A549 (cell line): Measurements from ENCODE around the gene RANBP9. TPM values are rescaled to one million over a fixed set of nuclear protein-coding genes. Genes with fewer than 3 reads are reported as not detected.

Source experiments
- ATAC-seq, 2 experiments: fragments of 200-7000 bp in 1 of 2; fragments of >200 bp in 1 of 2; cut with Nextera tagmentation in 1 of 2; cut with Tn5 transposase in 1 of 2; 3 replicates each; pipeline versions ENCODE4 v1.8.0 to v1.9.1; 2018 to 2020; ENCODE audit warnings: mild to moderate bottlenecking in 1 of 2, moderate library complexity in 1 of 2
- CTCF ChIA-PET: fragments of 300-600 bp; sonication (Branson Sonifier 250); formaldehyde crosslinking; extraction: SDS; loops from one replicate; lab custom pipeline; 2021; ENCODE audit warnings: antibody characterized with exemption, inconsistent platforms; lab: Yijun Ruan, JAX
- POLR2A ChIA-PET: fragments of 350-600 bp; formaldehyde crosslinking; extraction: SDS; loops from one replicate; lab custom pipeline; 2021; ENCODE audit warnings: antibody characterized with exemption, inconsistent platforms; lab: Yijun Ruan, JAX
- DNase-seq, 2 experiments: peaks; one replicate each; pipeline versions ENCODE4 v3.0.0 to v3.0.0-alpha.2; 2011 to 2016; ENCODE audit warnings: low read depth in 1 of 2, low spot score in 1 of 2
- FAIRE-seq: peaks from 2 replicates; lab custom pipeline; 2011; peaks lifted over from hg19 to GRCh38; lab: Jason Lieb, UNC
- H3K27ac ChIP-seq, 2 experiments: fragments of >200 bp; sonication (Bioruptor Twin); formaldehyde crosslinking; 3 replicates each; pipeline ENCODE4 v1.5.1; 2016 to 2017
- H3K4me1 ChIP-seq: fragments of >200 bp; sonication (Bioruptor Twin); formaldehyde crosslinking; 3 replicates; pipeline ENCODE4 v1.6.1; 2016
- H3K4me2 ChIP-seq: fragments of >200 bp; sonication (Bioruptor Twin); formaldehyde crosslinking; 3 replicates; pipeline ENCODE4 v1.6.1; 2016
- H3K4me3 ChIP-seq: fragments of >200 bp; sonication (Bioruptor Twin); formaldehyde crosslinking; 3 replicates; pipeline ENCODE4 v1.5.1; 2016
- H3K9me3 ChIP-seq: fragments of >200 bp; sonication (Bioruptor Twin); formaldehyde crosslinking; 3 replicates; pipeline ENCODE4 v1.6.1; 2016
- CBX8 ChIP-seq: fragments of 200-600 bp; sonication (generic); IDR thresholded peaks from 2 replicates; pipeline ENCODE4 v1.6.1; 2016
- CHD4 ChIP-seq: fragments of 200-600 bp; sonication (generic); IDR thresholded peaks from 2 replicates; pipeline ENCODE4 v1.6.1; 2016; ENCODE audit warnings: antibody characterized with exemption, mild to moderate bottlenecking, borderline replicate concordance
- ELK1 ChIP-seq: fragments of 150-350 bp; IDR thresholded peaks from 2 replicates; pipeline ENCODE4 v1.6.1; 2014; ENCODE audit warnings: low read depth, mild to moderate bottlenecking, low read length
- ESRRA ChIP-seq: fragments of 150-350 bp; IDR thresholded peaks from 2 replicates; pipeline ENCODE4 v1.6.1; 2014; ENCODE audit warnings: mild to moderate bottlenecking, low read length, borderline replicate concordance
- JUN ChIP-seq, 2 experiments: fragments of >200 bp; sonication (Bioruptor Twin); formaldehyde crosslinking; IDR thresholded peaks; 2 replicates in 1 of 2; 3 replicates in 1 of 2; pipeline ENCODE4 v1.6.1; 2016 to 2017
- KDM1A ChIP-seq: fragments of 200-600 bp; sonication (generic); IDR thresholded peaks from 2 replicates; pipeline ENCODE4 v1.6.1; 2016; ENCODE audit warnings: low read depth, mild to moderate bottlenecking
- MAZ ChIP-seq: fragments of 150-350 bp; IDR thresholded peaks from 2 replicates; pipeline ENCODE4 v1.6.1; 2014; ENCODE audit warnings: antibody characterized with exemption, low read depth, low read length, borderline replicate concordance
- RAD21 ChIP-seq, 2 experiments: fragments of >200 bp in 1 of 2; sonication (Bioruptor Twin) in 1 of 2; formaldehyde crosslinking in 1 of 2; IDR thresholded peaks in 1 of 2; conservative IDR thresholded peaks in 1 of 2; 2 replicates in 1 of 2; 3 replicates in 1 of 2; pipeline ENCODE4 v1.6.1; 2012 to 2018; ENCODE audit warnings: inconsistent platforms in 1 of 2
- TP53 ChIP-seq: fragments of 250-450 bp; sonication (Bioruptor Pico); IDR thresholded peaks from 2 replicates; pipeline ENCODE4 v1.5.0; 2021; ENCODE audit warnings: mild to moderate bottlenecking, moderate library complexity
- ZC3H11A ChIP-seq: fragments of 450-650 bp; IDR thresholded peaks from 2 replicates; pipeline ENCODE4 v1.6.1; 2014; ENCODE audit warnings: antibody characterized with exemption, mild to moderate bottlenecking
- ZNF302 ChIP-seq: fragments of 250-450 bp; sonication (Bioruptor Pico); IDR thresholded peaks from 2 replicates; pipeline ENCODE4 v1.9.0; 2021; ENCODE audit warnings: inconsistent platforms, mild to moderate bottlenecking, moderate library complexity
- WGBS: methylation state at CpG from one replicate; pipeline ENCODE4 v1.1.6; 2017; ENCODE audit errors: missing lambda C conversion rate; 5-methylcytosine and 5-hydroxymethylcytosine counted together
- polyA plus RNA-seq, 4 experiments: library from polyadenylated mRNA; depleted of rRNA in 3 of 4; stranded (reverse); fragments of >200 nt; fragmentation: RNase III in 1 of 4; extraction: RNeasy Plus Mini Kit Qiagen cat#74134 plus additional on column Dnase treatment in 1 of 4; gene quantifications; 2 replicates in 3 of 4; 3 replicates in 1 of 4; pipeline ENCODE4 v1.2.3, GENCODE V29; 2011 to 2017
- TF ChIP-seq, protein P1 (sequence below): fragments of 450-650 bp; IDR thresholded peaks from 2 replicates; pipeline ENCODE4 v1.6.1; 2014; ENCODE audit warnings: antibody characterized with exemption
- TF ChIP-seq, protein P2 (sequence below): fragments of 200-600 bp; sonication (generic); IDR thresholded peaks from 2 replicates; pipeline ENCODE4 v1.6.1; 2016; ENCODE audit warnings: antibody characterized with exemption, mild to moderate bottlenecking, moderate library complexity

The RANBP9 gene
- polyA plus RNA-seq, 2 of the 4 experiments (the other 2 are of a cell fraction) = 13.7 to 15.7 TPM

GRCh38 chr6:13638014-13638413 lies 73.6 kb downstream of the RANBP9 start:
- CTCF ChIA-PET = no interaction called here
- DNase-seq = no peak
- FAIRE-seq = no peak
- ATAC-seq = no peak
- H3K4me2 ChIP-seq = no peak overlapping the region
- no peak overlapping the region for H3K27ac ChIP-seq
- no peak overlapping the region for H3K4me3 ChIP-seq
- TF ChIP-seq ESRRA (no peak), ELK1 (no peak), JUN (IDR thresholded peaks at IDR 0.05) (no peak)
- TF ChIP-seq, all 56 proteins: peak for 0
- no peaks in the 10 kb centered on the region for H3K9me3 ChIP-seq
- POLR2A ChIA-PET = no interaction called here
- WGBS = 91% methylated on average over 1 of the region's 1 CpG
- H3K4me1 ChIP-seq = no peaks in the 10 kb centered on the region

- H3K9me3 ChIP-seq = no peaks in the 10 kb centered on the region
- no peak overlapping the region for H3K4me3 ChIP-seq
- ATAC-seq (no peak), FAIRE-seq (no peak), DNase-seq (no peak)
- WGBS = 92% methylated on average over 4 of the region's 4 CpGs
- ChIA-PET CTCF (interaction anchor here (1.4 kb wide), 1 partner anchor 21 kb away, joined by 3 read pairs; the partner anchor contains the start of gene NOL7), POLR2A (no interaction called here)
- no peaks in the 10 kb centered on the region for H3K4me1 ChIP-seq
- H3K4me2 ChIP-seq = no peak overlapping the region
- TF ChIP-seq, protein P1, sequence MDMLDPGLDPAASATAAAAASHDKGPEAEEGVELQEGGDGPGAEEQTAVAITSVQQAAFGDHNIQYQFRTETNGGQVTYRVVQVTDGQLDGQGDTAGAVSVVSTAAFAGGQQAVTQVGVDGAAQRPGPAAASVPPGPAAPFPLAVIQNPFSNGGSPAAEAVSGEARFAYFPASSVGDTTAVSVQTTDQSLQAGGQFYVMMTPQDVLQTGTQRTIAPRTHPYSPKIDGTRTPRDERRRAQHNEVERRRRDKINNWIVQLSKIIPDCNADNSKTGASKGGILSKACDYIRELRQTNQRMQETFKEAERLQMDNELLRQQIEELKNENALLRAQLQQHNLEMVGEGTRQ = no peak
- TF ChIP-seq CBX8 (no peak), MAZ (no peak), ZNF302 (CRISPR knock-in tag) (no peak), KDM1A (no peak), CHD4 (no peak), ZC3H11A (no peak), RAD21 (conservative IDR thresholded peaks at IDR 0.05 in 1 of 2, IDR thresholded peaks at IDR 0.05 in 1 of 2) (no peak)
- TF ChIP-seq, protein P2, sequence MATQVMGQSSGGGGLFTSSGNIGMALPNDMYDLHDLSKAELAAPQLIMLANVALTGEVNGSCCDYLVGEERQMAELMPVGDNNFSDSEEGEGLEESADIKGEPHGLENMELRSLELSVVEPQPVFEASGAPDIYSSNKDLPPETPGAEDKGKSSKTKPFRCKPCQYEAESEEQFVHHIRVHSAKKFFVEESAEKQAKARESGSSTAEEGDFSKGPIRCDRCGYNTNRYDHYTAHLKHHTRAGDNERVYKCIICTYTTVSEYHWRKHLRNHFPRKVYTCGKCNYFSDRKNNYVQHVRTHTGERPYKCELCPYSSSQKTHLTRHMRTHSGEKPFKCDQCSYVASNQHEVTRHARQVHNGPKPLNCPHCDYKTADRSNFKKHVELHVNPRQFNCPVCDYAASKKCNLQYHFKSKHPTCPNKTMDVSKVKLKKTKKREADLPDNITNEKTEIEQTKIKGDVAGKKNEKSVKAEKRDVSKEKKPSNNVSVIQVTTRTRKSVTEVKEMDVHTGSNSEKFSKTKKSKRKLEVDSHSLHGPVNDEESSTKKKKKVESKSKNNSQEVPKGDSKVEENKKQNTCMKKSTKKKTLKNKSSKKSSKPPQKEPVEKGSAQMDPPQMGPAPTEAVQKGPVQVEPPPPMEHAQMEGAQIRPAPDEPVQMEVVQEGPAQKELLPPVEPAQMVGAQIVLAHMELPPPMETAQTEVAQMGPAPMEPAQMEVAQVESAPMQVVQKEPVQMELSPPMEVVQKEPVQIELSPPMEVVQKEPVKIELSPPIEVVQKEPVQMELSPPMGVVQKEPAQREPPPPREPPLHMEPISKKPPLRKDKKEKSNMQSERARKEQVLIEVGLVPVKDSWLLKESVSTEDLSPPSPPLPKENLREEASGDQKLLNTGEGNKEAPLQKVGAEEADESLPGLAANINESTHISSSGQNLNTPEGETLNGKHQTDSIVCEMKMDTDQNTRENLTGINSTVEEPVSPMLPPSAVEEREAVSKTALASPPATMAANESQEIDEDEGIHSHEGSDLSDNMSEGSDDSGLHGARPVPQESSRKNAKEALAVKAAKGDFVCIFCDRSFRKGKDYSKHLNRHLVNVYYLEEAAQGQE = no peak
- H3K27ac ChIP-seq = no peak overlapping the region
These were observed 75.5 kb downstream of the RANBP9 start for GRCh38 chr6:13635948-13636658.

DNA sequence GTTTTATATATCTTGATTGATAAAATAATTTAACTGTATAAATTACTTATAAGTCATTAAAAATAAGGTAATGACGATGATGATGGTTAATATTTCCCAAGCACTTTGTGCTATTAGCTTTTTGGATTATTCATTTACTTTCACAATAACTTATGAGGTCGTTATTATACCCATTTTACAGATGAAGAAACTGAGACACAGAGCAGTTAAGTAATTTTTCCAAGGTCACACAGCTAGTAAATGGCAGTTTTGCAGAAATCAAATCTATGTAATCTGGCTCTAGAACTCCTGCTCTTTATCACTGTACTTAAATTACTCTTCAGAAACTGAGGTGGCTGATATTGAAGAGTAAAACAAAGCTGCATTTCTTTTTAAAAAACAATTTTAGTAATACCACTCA lies 78.3 kb downstream of the RANBP9 start:
- FAIRE-seq (no peak), DNase-seq (no peak), ATAC-seq (no peak)
- ChIA-PET CTCF (interaction anchor here (1.6 to 2.7 kb wide), 2 partner anchors 11 to 18 kb away, joined by 3 to 16 read pairs; partner anchors contain the start of gene NOL7), POLR2A (interaction anchor here (1.0 kb wide), 1 partner anchor 18 kb away, joined by 3 read pairs; the partner anchor contains the start of gene NOL7)
- no peak for TF ChIP-seq TP53 (CRISPR knock-in tag)
- Histone ChIP-seq H3K4me1 (no peaks in the 10 kb centered on the region), H3K9me3 (no peaks in the 10 kb centered on the region), H3K4me2 (no peak overlapping the region), H3K4me3 (no peak overlapping the region), H3K27ac (no peak overlapping the region)
- 80% methylated on average over 2 of the region's 2 CpGs for WGBS
